GM23248 (cell line): ENCODE measurements around the gene CBFA2T3. TPM values are rescaled to one million over a fixed set of nuclear protein-coding genes. Genes with fewer than 3 reads are reported as not detected.

Source experiments
- DNase-seq: peaks from one replicate; pipeline ENCODE4 v3.0.0-alpha.2; 2015
- H2AFZ ChIP-seq: fragments of 200-600 bp; sonication (generic); 2 replicates; pipeline ENCODE4 v1.6.1; 2016; ENCODE audit warnings: antibody characterized with exemption
- H3F3A ChIP-seq: fragments of 200-600 bp; sonication (generic); 2 replicates; pipeline ENCODE4 v1.6.1; 2016; ENCODE audit warnings: mild to moderate bottlenecking, antibody characterized with exemption, mixed run types; ENCODE audit not compliant: insufficient read depth
- H3K27ac ChIP-seq: fragments of 200-600 bp; sonication (generic); 2 replicates; pipeline ENCODE4 v1.5.1; 2016; ENCODE audit warnings: mild to moderate bottlenecking
- H3K27me3 ChIP-seq: fragments of 200-600 bp; sonication (generic); replicated peaks from 2 replicates; pipeline ENCODE4 v1.6.1; 2016; ENCODE audit warnings: mild to moderate bottlenecking; ENCODE audit not compliant: insufficient read depth
- H3K36me3 ChIP-seq: fragments of 200-600 bp; sonication (generic); 2 replicates; pipeline ENCODE4 v1.6.1; 2016; ENCODE audit warnings: low read depth, mild to moderate bottlenecking
- H3K4me1 ChIP-seq: fragments of 200-600 bp; sonication (generic); 2 replicates; pipeline ENCODE4 v1.6.1; 2016; ENCODE audit warnings: mild to moderate bottlenecking; ENCODE audit not compliant: insufficient read depth
- H3K4me2 ChIP-seq: fragments of 200-600 bp; sonication (generic); one replicate; pipeline ENCODE4 v1.6.1; 2016; ENCODE audit warnings: mild to moderate bottlenecking; ENCODE audit not compliant: unreplicated experiment
- H3K4me3 ChIP-seq: fragments of 200-600 bp; sonication (generic); 2 replicates; pipeline ENCODE4 v1.5.1; 2016; ENCODE audit warnings: mild to moderate bottlenecking
- H3K79me2 ChIP-seq: fragments of 200-600 bp; sonication (generic); 2 replicates; pipeline ENCODE4 v1.6.1; 2016; ENCODE audit warnings: mild to moderate bottlenecking; ENCODE audit not compliant: insufficient read depth
- H3K9ac ChIP-seq: fragments of 200-600 bp; sonication (generic); 2 replicates; pipeline ENCODE4 v1.6.1; 2016; ENCODE audit warnings: mild to moderate bottlenecking
- H3K9me2 ChIP-seq: fragments of 200-600 bp; sonication (generic); 2 replicates; pipeline ENCODE4 v1.6.1; 2016; ENCODE audit warnings: mixed run types, mild to moderate bottlenecking, moderate library complexity; ENCODE audit not compliant: insufficient read depth
- H3K9me3 ChIP-seq: fragments of 200-600 bp; sonication (generic); one replicate; pipeline ENCODE4 v1.6.1; 2017; ENCODE audit warnings: low read depth
- H4K20me1 ChIP-seq: fragments of 200-600 bp; sonication (generic); 2 replicates; pipeline ENCODE4 v1.6.0; 2016; ENCODE audit not compliant: insufficient read depth
- EZH2 ChIP-seq: fragments of 200-600 bp; sonication (generic); IDR thresholded peaks from 2 replicates; pipeline ENCODE4 v1.6.1; 2018; ENCODE audit warnings: antibody characterized with exemption, mild to moderate bottlenecking; ENCODE audit not compliant: insufficient read depth, poor library complexity, severe bottlenecking
- EZH2phosphoT487 ChIP-seq: fragments of 200-600 bp; sonication (generic); IDR thresholded peaks from 2 replicates; pipeline ENCODE4 v1.6.1; 2018; ENCODE audit warnings: antibody characterized with exemption, moderate library complexity, mild to moderate bottlenecking, low read depth; ENCODE audit not compliant: insufficient read depth
- WGBS, 2 experiments: methylation state at CpG; one replicate each; pipeline ENCODE4 v1.1.6; 2015 to 2017; ENCODE audit warnings: low lambda C conversion rate in 2 of 2, low coverage in 1 of 2; ENCODE audit errors: missing lambda C conversion rate in 2 of 2; 5-methylcytosine and 5-hydroxymethylcytosine counted together
- in situ Hi-C: fragments of 300-500 bp; cut with MboI; formaldehyde crosslinking; loops from 2 replicates; pipeline ENCODE4 v1.15.0; 2020
- polyA plus RNA-seq: library from polyadenylated mRNA; unstranded; fragments of >200 nt; fragmentation: Nextera tagmentation; extraction: Ambion mirVana; gene quantifications from 2 replicates; pipeline ENCODE4 v1.2.1, GENCODE V29; 2016
- total RNA-seq: library from RNA; depleted of rRNA; stranded (reverse); fragments of >200 nt; shearing (Covaris generic); gene quantifications from 2 replicates; pipeline ENCODE4 v1.2.3, GENCODE V29; 2014

The CBFA2T3 gene
- total and polyA plus RNA-seq, 2 experiments from 2014 or later, result not detected

GRCh38 chr16:88972349-88972748, 4.7 kb downstream of the CBFA2T3 start:
- 41 to 42% methylated on average over 5 to 6 of the region's 6 CpGs for WGBS, 2 experiments
- Histone ChIP-seq H3K27me3 (peaks cover 13% of the 10 kb centered on the region), H3F3A (no peaks in the 10 kb centered on the region)

GRCh38 chr16:88971371-88972097, 5.5 kb downstream of the CBFA2T3 start:
- Histone ChIP-seq H2AFZ (no peak overlapping the region), H3K4me3 (no peak overlapping the region), H3K9ac (no peak overlapping the region), H3K4me2 (no peak overlapping the region), H3K9me3 (no peaks in the 10 kb centered on the region), H4K20me1 (no peaks in the 10 kb centered on the region), H3K27me3 (peaks cover 13% of the 10 kb centered on the region), H3K36me3 (no peaks in the 10 kb centered on the region), H3K4me1 (no peaks in the 10 kb centered on the region), H3K27ac (no peak overlapping the region), H3K79me2 (no peaks in the 10 kb centered on the region), H3K9me2 (no peaks in the 10 kb centered on the region), H3F3A (no peaks in the 10 kb centered on the region)
- DNase-seq, result no peak
- in situ Hi-C loops, result no loop called here
- WGBS, 2 experiments, result 71% methylated on average over 29 of the region's 29 CpGs
- TF ChIP-seq EZH2phosphoT487 (no peak), EZH2 (no peak)

More at GRCh38 chr16:88972349-88972748, 4.7 kb downstream of the CBFA2T3 start:
- no peaks in the 10 kb centered on the region for H3K9me2 ChIP-seq
- no peaks in the 10 kb centered on the region for H3K9me3 ChIP-seq
- in situ Hi-C loops, result no loop called here
- no peaks in the 10 kb centered on the region for H3K79me2 ChIP-seq
- H3K4me2 ChIP-seq, result no peak overlapping the region
- H3K9ac ChIP-seq, result no peak overlapping the region
- no peak overlapping the region for H3K27ac ChIP-seq
- no peak for DNase-seq
- no peaks in the 10 kb centered on the region for H3K4me1 ChIP-seq
- H3K4me3 ChIP-seq, result no peak overlapping the region
- no peaks in the 10 kb centered on the region for H4K20me1 ChIP-seq
- no peaks in the 10 kb centered on the region for H3K36me3 ChIP-seq
- no peak for TF ChIP-seq EZH2phosphoT487
- no peak for TF ChIP-seq EZH2
- H2AFZ ChIP-seq, result no peak overlapping the region

- Histone ChIP-seq H3K4me3 (no peak overlapping the region), H3K4me1 (no peaks in the 10 kb centered on the region), H3K36me3 (no peaks in the 10 kb centered on the region), H3F3A (no peaks in the 10 kb centered on the region), H4K20me1 (no peaks in the 10 kb centered on the region), H3K9me3 (no peaks in the 10 kb centered on the region), H3K27me3 (peaks cover 13% of the 10 kb centered on the region), H3K4me2 (no peak overlapping the region), H3K79me2 (no peaks in the 10 kb centered on the region), H3K9ac (no peak overlapping the region), H3K9me2 (no peaks in the 10 kb centered on the region), H3K27ac (no peak overlapping the region), H2AFZ (no peak overlapping the region)
- in situ Hi-C loops, result no loop called here
- DNase-seq, result no peak
- TF ChIP-seq EZH2phosphoT487, result no peak
- no peak for TF ChIP-seq EZH2
- 60 to 61% methylated on average over 28 to 30 of the region's 31 CpGs for WGBS, 2 experiments
Measured at GRCh38 chr16:88970539-88971065, 6.4 kb downstream of the CBFA2T3 start.

- H3K36me3 ChIP-seq, result no peaks in the 10 kb centered on the region
- WGBS, 2 experiments, result 22 to 25% methylated on average over 20 of the region's 20 CpGs
- H3K27me3 ChIP-seq, result peaks cover 13% of the 10 kb centered on the region
Measured at GRCh38 chr16:88970050-88970449, 7.0 kb downstream of the CBFA2T3 start.

More at GRCh38 chr16:88970050-88970449, 7.0 kb downstream of the CBFA2T3 start:
- Histone ChIP-seq H3K4me3 (no peak overlapping the region), H2AFZ (no peak overlapping the region), H3K4me1 (no peaks in the 10 kb centered on the region), H3K4me2 (no peak overlapping the region), H3K27ac (no peak overlapping the region), H3K79me2 (no peaks in the 10 kb centered on the region), H3K9ac (no peak overlapping the region), H3K9me3 (no peaks in the 10 kb centered on the region), H4K20me1 (no peaks in the 10 kb centered on the region), H3K9me2 (no peaks in the 10 kb centered on the region), H3F3A (no peaks in the 10 kb centered on the region)
- in situ Hi-C loops, result no loop called here
- TF ChIP-seq EZH2 (no peak), EZH2phosphoT487 (no peak)
- DNase-seq, result no peak
